HG03439 (cell line): ENCODE results near the gene MKLN1.
"Not testable (repeated sequence)": the region's sequence is repeated elsewhere in the genome, so short reads cannot be mapped to it uniquely, and the experiment has no call there.

Experiments
- ATAC-seq: cut with Tn5 transposase; IDR thresholded peaks from one replicate; pipeline ENCODE4 v1.9.1; 2021; ENCODE audit warnings: mild to moderate bottlenecking, moderate library complexity; ENCODE audit not compliant: unreplicated experiment

The MKLN1 gene

GRCh38 chr7:131307627-131308026, 20.0 kb upstream of the MKLN1 start:
- no peak for ATAC-seq

- ATAC-seq: no peak
Measured at GRCh38 chr7:131312838-131313237, 14.8 kb upstream of the MKLN1 start.

- no peak for ATAC-seq
Measured at GRCh38 chr7:131320603-131321002, 7.1 kb upstream of the MKLN1 start.

GRCh38 chr7:131321656-131322055, 6.0 kb upstream of the MKLN1 start:
- no peak for ATAC-seq

- ATAC-seq: no peak
Measured at GRCh38 chr7:131322061-131322460, 5.6 kb upstream of the MKLN1 start.

- ATAC-seq: no peak
Measured at GRCh38 chr7:131322861-131323260, 4.8 kb upstream of the MKLN1 start.

GRCh38 chr7:131325179-131325840, 2.4 kb upstream of the MKLN1 start:
- ATAC-seq: no peak

- no peak for ATAC-seq
Measured at GRCh38 chr7:131326576-131326975, 1.1 kb upstream of the MKLN1 start.

- peak; percentile 12 for ATAC-seq
Measured at GRCh38 chr7:131327049-131327625, 539 bp upstream of the MKLN1 start.

- no peak for ATAC-seq
Measured at GRCh38 chr7:131328377-131329175, 900 bp downstream of the MKLN1 start.

GRCh38 chr7:131329176-131329570, 1.5 kb downstream of the MKLN1 start:
- ATAC-seq: no peak

GRCh38 chr7:131330299-131330698, 2.6 kb downstream of the MKLN1 start:
- ATAC-seq: no peak

GRCh38 chr7:131331806-131332205, 4.1 kb downstream of the MKLN1 start:
- ATAC-seq: no peak

- ATAC-seq: not testable (repeated sequence)
Measured at GRCh38 chr7:131332729-131333128, 5.1 kb downstream of the MKLN1 start.

GRCh38 chr7:131335639-131336381, 8.1 kb downstream of the MKLN1 start:
- ATAC-seq: no peak

GRCh38 chr7:131336956-131337355, 9.3 kb downstream of the MKLN1 start:
- ATAC-seq: no peak

- ATAC-seq: no peak
Measured at GRCh38 chr7:131338173-131338572, 10.5 kb downstream of the MKLN1 start.

- no peak for ATAC-seq
Measured at GRCh38 chr7:131338691-131339390, 11.2 kb downstream of the MKLN1 start.

GRCh38 chr7:131341690-131342089, 14.0 kb downstream of the MKLN1 start:
- ATAC-seq: no peak

GRCh38 chr7:131342864-131343442, 15.3 kb downstream of the MKLN1 start:
- ATAC-seq: no peak
